ENCODE results near the gene PPIL1.

The PPIL1 gene

GRCh38 chr6:36834576-36835341 lies 39.8 kb downstream of the PPIL1 start:
- no peak for DNase-seq (ENCODE audit: low read depth in 2 of 2)

- no peak for DNase-seq (ENCODE audit: low read depth in 2 of 2)
Measured at GRCh38 chr6:36833182-36833789, 41.3 kb downstream of the PPIL1 start.

- DNase-seq (ENCODE audit: low read depth in 2 of 2) = no peak
Measured at GRCh38 chr6:36832313-36832712, 42.3 kb downstream of the PPIL1 start.

- no peak for DNase-seq (ENCODE audit: low read depth in 2 of 2)
Measured at GRCh38 chr6:36830577-36830976, 44.0 kb downstream of the PPIL1 start.

GRCh38 chr6:36829919-36830544 lies 44.6 kb downstream of the PPIL1 start:
- DNase-seq (ENCODE audit: low read depth in 2 of 2) = no peak

- no peak for DNase-seq (ENCODE audit: low read depth in 2 of 2)
Measured at GRCh38 chr6:36827261-36828079, 47.1 kb downstream of the PPIL1 start.

GRCh38 chr6:36826520-36827227 lies 47.9 kb downstream of the PPIL1 start:
- DNase-seq (ENCODE audit: low read depth in 2 of 2) = no peak

GRCh38 chr6:36825994-36826393 lies 48.6 kb downstream of the PPIL1 start:
- DNase-seq (ENCODE audit: low read depth in 2 of 2) = no peak

GRCh38 chr6:36825452-36825851 lies 49.2 kb downstream of the PPIL1 start:
- no peak for DNase-seq (ENCODE audit: low read depth in 2 of 2)

- no peak for DNase-seq (ENCODE audit: low read depth in 2 of 2)
Measured at GRCh38 chr6:36824253-36824652, 50.4 kb downstream of the PPIL1 start.

GRCh38 chr6:36823421-36824096 lies 51.0 kb downstream of the PPIL1 start:
- DNase-seq (ENCODE audit: low read depth in 2 of 2) = no peak

- DNase-seq (ENCODE audit: low read depth in 2 of 2) = no peak
Measured at GRCh38 chr6:36822506-36823269, 51.9 kb downstream of the PPIL1 start.

GRCh38 chr6:36821581-36822335 lies 52.8 kb downstream of the PPIL1 start:
- no peak for DNase-seq (ENCODE audit: low read depth in 2 of 2)

- no peak for DNase-seq (ENCODE audit: low read depth in 2 of 2)
Measured at GRCh38 chr6:36820700-36821580, 53.7 kb downstream of the PPIL1 start.

GRCh38 chr6:36818756-36819155 lies 55.8 kb downstream of the PPIL1 start:
- DNase-seq (ENCODE audit: low read depth in 2 of 2) = no peak

- no peak for DNase-seq (ENCODE audit: low read depth in 2 of 2)
Measured at GRCh38 chr6:36817847-36818246, 56.8 kb downstream of the PPIL1 start.

GRCh38 chr6:36817176-36817817 lies 57.3 kb downstream of the PPIL1 start:
- no peak for DNase-seq (ENCODE audit: low read depth in 2 of 2)

Measured in stimulated activated CD4-positive, alpha-beta T cell treated with anti-CD3 and anti-CD28 coated beads, Interleukin-1b, Interleukin-23, amount 100 ng/mL, for 1 hour (primary cell).